WERI-Rb-1 (cell line): Measurements from ENCODE around the gene LRRC36.
A peak's percentile ranks its signal among the peaks of the same experiment; 100 is the strongest.

Source experiments
- DNase-seq: peaks from one replicate; pipeline ENCODE4 v3.0.0-alpha.2; 2020
- H3K27ac ChIP-seq: fragments of 250-450 bp; sonication (Bioruptor Pico); 2 replicates; pipeline ENCODE4 v1.5.1; 2020; ENCODE audit warnings: mild to moderate bottlenecking, moderate library complexity
- H3K27me3 ChIP-seq: fragments of 250-450 bp; sonication (Bioruptor Pico); 2 replicates; pipeline ENCODE4 v1.5.1; 2021; ENCODE audit warnings: mild to moderate bottlenecking, low read depth, moderate library complexity; ENCODE audit not compliant: insufficient read depth, severe bottlenecking
- H3K36me3 ChIP-seq: fragments of 250-450 bp; sonication (Bioruptor Pico); 2 replicates; pipeline ENCODE4 v1.5.1; 2020; ENCODE audit warnings: mild to moderate bottlenecking, moderate library complexity
- H3K4me3 ChIP-seq: 2 replicates; pipeline ENCODE4 v1.5.1; 2011; ENCODE audit warnings: low read depth, mild to moderate bottlenecking, control low read depth, low read length
- H3K9me3 ChIP-seq: fragments of 250-450 bp; sonication (Bioruptor Pico); 2 replicates; pipeline ENCODE4 v1.5.1; 2021; ENCODE audit warnings: mild to moderate bottlenecking, moderate library complexity; ENCODE audit not compliant: severe bottlenecking
- TF ChIP-seq, protein P1 (sequence below): IDR thresholded peaks from 2 replicates; pipeline ENCODE4 v1.5.1; 2011; ENCODE audit warnings: low read depth, mild to moderate bottlenecking, control low read depth, inconsistent platforms, low read length

The LRRC36 gene

DNA sequence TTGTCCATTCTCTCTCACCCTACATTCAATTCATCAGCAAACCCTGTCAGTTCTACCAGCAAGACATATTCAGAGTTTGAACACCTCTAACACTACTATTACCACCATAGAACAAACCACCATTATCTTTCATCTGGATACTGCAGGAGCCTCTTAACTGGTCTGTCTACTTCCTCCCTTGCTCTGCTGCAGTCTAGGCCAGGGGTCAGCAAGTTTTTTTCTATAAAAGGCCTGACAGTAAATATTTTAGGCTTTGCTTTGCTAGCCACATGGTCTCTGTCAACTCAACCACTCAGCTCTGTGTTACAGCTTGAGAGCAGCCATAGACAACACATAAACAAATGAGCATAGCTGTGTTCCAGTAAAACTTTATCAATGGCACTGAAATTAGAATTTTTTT, 13.9 kb upstream of the LRRC36 start:
- Histone ChIP-seq H3K9me3 (no peaks in the 10 kb centered on the region), H3K27ac (no peak overlapping the region), H3K36me3 (no peaks in the 10 kb centered on the region), H3K27me3 (no peaks in the 10 kb centered on the region), H3K4me3 (no peak overlapping the region)
- TF ChIP-seq, protein P1, sequence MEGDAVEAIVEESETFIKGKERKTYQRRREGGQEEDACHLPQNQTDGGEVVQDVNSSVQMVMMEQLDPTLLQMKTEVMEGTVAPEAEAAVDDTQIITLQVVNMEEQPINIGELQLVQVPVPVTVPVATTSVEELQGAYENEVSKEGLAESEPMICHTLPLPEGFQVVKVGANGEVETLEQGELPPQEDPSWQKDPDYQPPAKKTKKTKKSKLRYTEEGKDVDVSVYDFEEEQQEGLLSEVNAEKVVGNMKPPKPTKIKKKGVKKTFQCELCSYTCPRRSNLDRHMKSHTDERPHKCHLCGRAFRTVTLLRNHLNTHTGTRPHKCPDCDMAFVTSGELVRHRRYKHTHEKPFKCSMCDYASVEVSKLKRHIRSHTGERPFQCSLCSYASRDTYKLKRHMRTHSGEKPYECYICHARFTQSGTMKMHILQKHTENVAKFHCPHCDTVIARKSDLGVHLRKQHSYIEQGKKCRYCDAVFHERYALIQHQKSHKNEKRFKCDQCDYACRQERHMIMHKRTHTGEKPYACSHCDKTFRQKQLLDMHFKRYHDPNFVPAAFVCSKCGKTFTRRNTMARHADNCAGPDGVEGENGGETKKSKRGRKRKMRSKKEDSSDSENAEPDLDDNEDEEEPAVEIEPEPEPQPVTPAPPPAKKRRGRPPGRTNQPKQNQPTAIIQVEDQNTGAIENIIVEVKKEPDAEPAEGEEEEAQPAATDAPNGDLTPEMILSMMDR: no peak
- no peak for DNase-seq

DNA sequence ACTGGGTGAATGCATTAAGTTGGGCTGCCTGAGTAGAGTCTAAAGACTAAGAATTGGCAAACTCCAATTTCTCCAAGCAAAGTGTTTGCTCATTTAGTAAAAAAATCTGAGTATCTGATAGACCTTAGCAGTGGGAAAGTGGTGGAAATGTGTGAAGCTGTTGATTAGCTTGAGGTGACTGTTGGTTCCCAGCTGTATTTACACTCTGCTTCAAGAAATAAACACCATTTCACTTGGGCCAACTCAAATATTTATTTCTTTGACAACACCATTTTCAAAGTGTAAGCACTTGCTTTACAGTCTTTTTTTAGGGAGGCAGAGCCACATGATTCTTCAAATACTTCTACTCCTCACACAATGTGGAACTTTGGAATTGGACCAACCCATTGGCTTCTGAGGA, 8.8 kb upstream of the LRRC36 start:
- Histone ChIP-seq H3K27me3 (no peaks in the 10 kb centered on the region), H3K36me3 (no peaks in the 10 kb centered on the region), H3K4me3 (no peak overlapping the region), H3K9me3 (no peaks in the 10 kb centered on the region), H3K27ac (no peak overlapping the region)
- no peak for DNase-seq
- TF ChIP-seq, protein P1: no peak

DNA sequence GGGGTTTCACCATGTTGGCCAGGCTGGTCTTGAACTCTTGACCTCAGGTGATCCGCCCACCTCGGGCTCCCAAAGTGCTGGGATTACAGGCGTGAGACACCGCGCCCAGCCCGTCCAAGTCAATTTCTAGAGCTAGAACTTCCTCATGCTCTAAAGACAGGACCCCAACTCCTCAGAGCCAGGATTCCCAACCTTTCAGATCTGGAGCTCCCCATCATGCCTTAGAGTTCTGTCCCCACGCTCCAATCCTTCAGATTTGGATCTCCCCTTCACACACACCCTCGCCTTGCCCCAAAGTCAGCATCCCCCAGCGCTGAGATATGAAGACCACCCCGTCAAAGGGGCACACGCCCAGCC, 522 bp upstream of the LRRC36 start:
- H3K27me3 ChIP-seq: no peaks in the 10 kb centered on the region
- H3K9me3 ChIP-seq: no peaks in the 10 kb centered on the region
- no peak for DNase-seq
- peak overlapping the region; percentile 45; the same call in 1 of the 2 replicates for H3K27ac ChIP-seq
- H3K36me3 ChIP-seq: no peaks in the 10 kb centered on the region
- peak overlapping the region; percentile 32 for H3K4me3 ChIP-seq
- TF ChIP-seq, protein P1: no peak

DNA sequence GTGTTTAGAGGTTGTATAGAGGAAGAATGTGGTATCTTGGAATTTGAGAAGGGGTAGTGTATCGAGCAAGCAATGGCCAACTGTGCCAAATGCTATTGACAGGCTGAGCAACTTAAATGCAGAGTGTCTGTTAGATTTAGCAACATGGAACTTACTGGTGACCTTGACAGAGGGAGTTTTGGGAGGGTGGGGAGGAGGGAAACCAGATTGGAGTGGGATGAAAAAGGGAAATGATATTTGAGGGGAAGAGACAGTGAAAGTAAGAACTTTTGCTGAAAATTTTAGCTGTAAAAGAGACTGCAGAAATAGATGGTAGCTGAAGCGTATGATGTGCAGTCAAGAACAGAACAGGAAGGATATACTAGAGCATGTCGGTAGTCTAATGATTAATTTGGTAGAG, 1.1 kb downstream of the LRRC36 start:
- Histone ChIP-seq H3K27me3 (no peaks in the 10 kb centered on the region), H3K4me3 (no peak overlapping the region), H3K9me3 (no peaks in the 10 kb centered on the region), H3K27ac (no peak overlapping the region), H3K36me3 (no peaks in the 10 kb centered on the region)
- DNase-seq: no peak
- TF ChIP-seq, protein P1: no peak

DNA sequence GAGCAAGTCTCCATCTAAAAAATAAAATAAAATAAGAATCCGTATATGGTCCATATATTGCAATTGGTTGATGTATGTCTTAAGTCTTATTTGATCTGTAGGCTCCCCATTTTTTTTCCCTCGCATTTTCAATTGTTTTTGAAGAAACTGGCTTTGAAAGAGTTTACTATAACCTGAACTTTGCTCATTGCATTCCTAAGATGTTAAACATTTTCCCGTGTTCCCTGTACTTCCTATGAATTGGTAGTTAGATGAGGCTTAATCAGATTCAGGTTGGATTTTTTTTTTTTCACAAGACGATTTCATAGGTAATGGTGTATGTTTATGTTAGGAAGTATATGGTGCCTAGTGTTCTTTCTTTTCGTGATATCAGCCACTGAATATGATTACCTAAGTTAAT, 3.3 kb downstream of the LRRC36 start:
- TF ChIP-seq, protein P1: no peak
- no peak for DNase-seq
- no peaks in the 10 kb centered on the region for H3K36me3 ChIP-seq
- no peak overlapping the region for H3K27ac ChIP-seq
- peaks cover 2% of the 10 kb centered on the region for H3K9me3 ChIP-seq
- H3K4me3 ChIP-seq: no peak overlapping the region
- no peaks in the 10 kb centered on the region for H3K27me3 ChIP-seq

DNA sequence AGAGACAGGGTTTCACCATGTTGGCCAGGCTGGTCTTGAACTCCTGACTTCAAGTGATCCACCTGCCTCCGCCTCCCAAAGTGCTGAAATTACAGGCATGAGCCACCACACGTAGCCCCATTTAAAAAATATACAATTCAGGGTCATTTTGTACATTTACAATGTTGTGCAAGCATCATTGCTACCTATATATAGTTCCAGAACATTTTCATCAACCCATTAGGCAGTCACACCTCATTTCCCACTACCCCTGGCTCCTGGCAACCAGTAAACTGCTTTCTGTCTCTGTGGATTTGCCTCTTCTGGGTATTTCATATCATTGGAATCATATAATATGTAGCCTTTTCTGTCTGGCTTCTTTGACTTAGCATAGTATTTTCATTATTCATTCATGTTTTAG, 6.7 kb downstream of the LRRC36 start:
- no peaks in the 10 kb centered on the region for H3K36me3 ChIP-seq
- TF ChIP-seq, protein P1: no peak
- no peak overlapping the region for H3K4me3 ChIP-seq
- no peaks in the 10 kb centered on the region for H3K27me3 ChIP-seq
- DNase-seq: no peak
- H3K27ac ChIP-seq: no peak overlapping the region
- peaks cover 3% of the 10 kb centered on the region for H3K9me3 ChIP-seq
